ENCODE results near the gene SCAPER.
A peak's percentile ranks its signal among the peaks of the same experiment; 100 is the strongest.

Gene SCAPER, protein sequence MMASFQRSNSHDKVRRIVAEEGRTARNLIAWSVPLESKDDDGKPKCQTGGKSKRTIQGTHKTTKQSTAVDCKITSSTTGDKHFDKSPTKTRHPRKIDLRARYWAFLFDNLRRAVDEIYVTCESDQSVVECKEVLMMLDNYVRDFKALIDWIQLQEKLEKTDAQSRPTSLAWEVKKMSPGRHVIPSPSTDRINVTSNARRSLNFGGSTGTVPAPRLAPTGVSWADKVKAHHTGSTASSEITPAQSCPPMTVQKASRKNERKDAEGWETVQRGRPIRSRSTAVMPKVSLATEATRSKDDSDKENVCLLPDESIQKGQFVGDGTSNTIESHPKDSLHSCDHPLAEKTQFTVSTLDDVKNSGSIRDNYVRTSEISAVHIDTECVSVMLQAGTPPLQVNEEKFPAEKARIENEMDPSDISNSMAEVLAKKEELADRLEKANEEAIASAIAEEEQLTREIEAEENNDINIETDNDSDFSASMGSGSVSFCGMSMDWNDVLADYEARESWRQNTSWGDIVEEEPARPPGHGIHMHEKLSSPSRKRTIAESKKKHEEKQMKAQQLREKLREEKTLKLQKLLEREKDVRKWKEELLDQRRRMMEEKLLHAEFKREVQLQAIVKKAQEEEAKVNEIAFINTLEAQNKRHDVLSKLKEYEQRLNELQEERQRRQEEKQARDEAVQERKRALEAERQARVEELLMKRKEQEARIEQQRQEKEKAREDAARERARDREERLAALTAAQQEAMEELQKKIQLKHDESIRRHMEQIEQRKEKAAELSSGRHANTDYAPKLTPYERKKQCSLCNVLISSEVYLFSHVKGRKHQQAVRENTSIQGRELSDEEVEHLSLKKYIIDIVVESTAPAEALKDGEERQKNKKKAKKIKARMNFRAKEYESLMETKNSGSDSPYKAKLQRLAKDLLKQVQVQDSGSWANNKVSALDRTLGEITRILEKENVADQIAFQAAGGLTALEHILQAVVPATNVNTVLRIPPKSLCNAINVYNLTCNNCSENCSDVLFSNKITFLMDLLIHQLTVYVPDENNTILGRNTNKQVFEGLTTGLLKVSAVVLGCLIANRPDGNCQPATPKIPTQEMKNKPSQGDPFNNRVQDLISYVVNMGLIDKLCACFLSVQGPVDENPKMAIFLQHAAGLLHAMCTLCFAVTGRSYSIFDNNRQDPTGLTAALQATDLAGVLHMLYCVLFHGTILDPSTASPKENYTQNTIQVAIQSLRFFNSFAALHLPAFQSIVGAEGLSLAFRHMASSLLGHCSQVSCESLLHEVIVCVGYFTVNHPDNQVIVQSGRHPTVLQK (N-terminal part only)

GRCh38 chr15:76905013-76905839 is at the start of gene SCAPER:
SCAPER (minus strand) TSS chr15:76905340; CDS start chr15:76883817, 21,523 bp downstream.
- Histone ChIP-seq H3K4me3 (ENCODE audit: low read length in 2 of 2) (peak within 1 kb of the TSS; percentile 84 to 88), H3K4me1 (ENCODE audit: control insufficient read depth in 2 of 2, insufficient read depth in 2 of 2, low read length in 2 of 2) (peaks cover 10 to 17% of the 10 kb centered on the region in 2 donors)

DNA sequence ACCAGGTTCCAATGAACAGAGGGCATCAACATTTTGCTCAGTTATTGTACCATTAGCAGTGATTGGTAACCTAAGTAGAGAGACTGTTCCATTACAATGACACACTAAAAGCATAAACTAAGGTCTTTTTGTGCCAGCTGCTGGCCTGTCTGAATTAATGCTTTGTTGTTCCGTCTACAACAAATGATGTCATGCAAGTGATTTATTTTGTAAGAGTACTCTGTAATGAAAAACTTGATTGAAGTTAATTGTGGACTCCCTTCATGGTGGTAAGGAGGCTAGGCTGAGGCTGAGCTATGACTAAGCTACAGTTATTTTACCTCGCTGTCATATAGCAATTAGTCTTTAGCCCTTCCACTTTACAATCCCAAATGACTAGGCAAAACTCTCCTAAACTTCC is 49.6 kb upstream of the SCAPER start:
- no peaks in the 10 kb centered on the region for H3K9me3 ChIP-seq (ENCODE audit: control insufficient read depth in 2 of 2, low read length in 2 of 2)
- no peaks in the 10 kb centered on the region for H3K27me3 ChIP-seq (ENCODE audit: control insufficient read depth in 2 of 2, insufficient read depth in 2 of 2, low read length in 2 of 2)
- H3K36me3 ChIP-seq (ENCODE audit: control insufficient read depth in 2 of 2, insufficient read depth in 2 of 2, low read length in 2 of 2): peaks cover 3 to 5% of the 10 kb centered on the region in 2 donors
- peaks cover 0 to 4% of the 10 kb centered on the region in 2 donors for H3K4me1 ChIP-seq (ENCODE audit: control insufficient read depth in 2 of 2, insufficient read depth in 2 of 2, low read length in 2 of 2)
- no peak overlapping the region for H3K27ac ChIP-seq (ENCODE audit: low read depth in 2 of 2, low read length in 2 of 2)
- H3K4me3 ChIP-seq (ENCODE audit: low read length in 2 of 2): no peak overlapping the region
- H3K9ac ChIP-seq (ENCODE audit: low read depth in 1 of 2, low read length in 2 of 2): no peak overlapping the region

More at GRCh38 chr15:76905013-76905839, at the start of gene SCAPER:
- Histone ChIP-seq H3K27ac (ENCODE audit: low read depth in 2 of 2, low read length in 2 of 2) (peak within 1 kb of the TSS; percentile 80 to 81), H3K9ac (ENCODE audit: low read depth in 1 of 2, low read length in 2 of 2) (peak within 1 kb of the TSS; percentile 79 to 91), H3K36me3 (ENCODE audit: control insufficient read depth in 2 of 2, insufficient read depth in 2 of 2, low read length in 2 of 2) (no peaks in the 10 kb centered on the region), H3K27me3 (ENCODE audit: control insufficient read depth in 2 of 2, insufficient read depth in 2 of 2, low read length in 2 of 2) (no peaks in the 10 kb centered on the region), H3K9me3 (ENCODE audit: control insufficient read depth in 2 of 2, low read length in 2 of 2) (no peaks in the 10 kb centered on the region)

DNA sequence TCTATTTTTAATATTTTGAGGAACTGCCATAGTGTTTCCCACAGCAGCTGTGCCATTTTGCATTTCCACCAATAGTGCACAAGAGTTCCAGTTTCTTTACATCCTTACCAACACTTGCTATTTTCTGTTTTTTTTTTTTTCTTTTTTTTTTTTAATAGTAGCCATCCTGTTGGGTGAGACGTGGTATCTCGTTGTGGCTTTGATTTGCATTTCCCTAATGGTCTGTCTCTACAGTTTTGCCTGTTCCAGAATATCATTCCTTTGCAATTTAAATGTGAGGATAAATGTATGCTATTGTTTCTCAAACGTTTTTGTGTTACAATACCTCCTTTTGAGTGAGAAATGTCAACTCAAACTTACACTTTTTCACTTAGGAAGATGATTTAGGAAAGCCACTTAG is 48.8 kb upstream of the SCAPER start:
- Histone ChIP-seq H3K27me3 (ENCODE audit: control insufficient read depth in 2 of 2, insufficient read depth in 2 of 2, low read length in 2 of 2) (no peaks in the 10 kb centered on the region), H3K4me3 (ENCODE audit: low read length in 2 of 2) (no peak overlapping the region), H3K27ac (ENCODE audit: low read depth in 2 of 2, low read length in 2 of 2) (no peak overlapping the region), H3K9me3 (ENCODE audit: control insufficient read depth in 2 of 2, low read length in 2 of 2) (no peaks in the 10 kb centered on the region), H3K36me3 (ENCODE audit: control insufficient read depth in 2 of 2, insufficient read depth in 2 of 2, low read length in 2 of 2) (peaks cover 6 to 10% of the 10 kb centered on the region in 2 donors), H3K9ac (ENCODE audit: low read depth in 1 of 2, low read length in 2 of 2) (no peak overlapping the region), H3K4me1 (ENCODE audit: control insufficient read depth in 2 of 2, insufficient read depth in 2 of 2, low read length in 2 of 2) (peaks cover 0 to 4% of the 10 kb centered on the region in 2 donors)

DNA sequence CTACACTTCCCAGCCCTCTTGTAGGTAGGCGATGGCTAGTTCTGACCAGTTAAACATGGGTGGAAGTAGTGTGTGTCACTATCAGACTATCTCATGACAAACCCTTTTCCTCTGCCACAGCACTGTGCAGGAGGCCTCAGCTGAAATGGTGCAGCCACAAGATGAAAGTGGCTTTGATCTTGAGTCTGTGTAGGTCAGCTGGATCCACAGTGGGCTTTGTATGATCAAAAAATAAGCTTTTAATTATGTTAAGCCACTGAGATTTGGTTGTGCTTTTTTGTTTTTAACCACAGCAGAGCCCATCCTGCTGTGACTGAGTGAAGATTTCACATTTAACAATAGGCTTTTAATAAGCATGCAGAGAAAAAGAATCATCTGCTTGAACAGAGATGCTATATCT is 46.1 kb upstream of the SCAPER start:
- Histone ChIP-seq H3K27me3 (ENCODE audit: control insufficient read depth in 2 of 2, insufficient read depth in 2 of 2, low read length in 2 of 2) (no peaks in the 10 kb centered on the region), H3K4me1 (ENCODE audit: control insufficient read depth in 2 of 2, insufficient read depth in 2 of 2, low read length in 2 of 2) (peaks cover 0 to 4% of the 10 kb centered on the region in 2 donors), H3K4me3 (ENCODE audit: low read length in 2 of 2) (no peak overlapping the region), H3K27ac (ENCODE audit: low read depth in 2 of 2, low read length in 2 of 2) (no peak overlapping the region), H3K36me3 (ENCODE audit: control insufficient read depth in 2 of 2, insufficient read depth in 2 of 2, low read length in 2 of 2) (peaks cover 18 to 21% of the 10 kb centered on the region in 2 donors), H3K9ac (ENCODE audit: low read depth in 1 of 2, low read length in 2 of 2) (no peak overlapping the region), H3K9me3 (ENCODE audit: control insufficient read depth in 2 of 2, low read length in 2 of 2) (no peaks in the 10 kb centered on the region)

- no peak overlapping the region for H3K27ac ChIP-seq (ENCODE audit: low read depth in 2 of 2, low read length in 2 of 2)
- H3K4me1 ChIP-seq (ENCODE audit: control insufficient read depth in 2 of 2, insufficient read depth in 2 of 2, low read length in 2 of 2): no peaks in the 10 kb centered on the region
- no peak overlapping the region for H3K9ac ChIP-seq (ENCODE audit: low read depth in 1 of 2, low read length in 2 of 2)
- H3K4me3 ChIP-seq (ENCODE audit: low read length in 2 of 2): no peak overlapping the region
- H3K9me3 ChIP-seq (ENCODE audit: control insufficient read depth in 2 of 2, low read length in 2 of 2): no peaks in the 10 kb centered on the region
- H3K36me3 ChIP-seq (ENCODE audit: control insufficient read depth in 2 of 2, insufficient read depth in 2 of 2, low read length in 2 of 2): peaks cover 20 to 21% of the 10 kb centered on the region in 2 donors
- H3K27me3 ChIP-seq (ENCODE audit: control insufficient read depth in 2 of 2, insufficient read depth in 2 of 2, low read length in 2 of 2): no peaks in the 10 kb centered on the region
Measured at GRCh38 chr15:76947454-76947853, 42.3 kb upstream of the SCAPER start.

- Histone ChIP-seq H3K4me3 (ENCODE audit: low read length in 2 of 2) (no peak overlapping the region), H3K27ac (ENCODE audit: low read depth in 2 of 2, low read length in 2 of 2) (no peak overlapping the region), H3K9ac (ENCODE audit: low read depth in 1 of 2, low read length in 2 of 2) (no peak overlapping the region), H3K27me3 (ENCODE audit: control insufficient read depth in 2 of 2, insufficient read depth in 2 of 2, low read length in 2 of 2) (no peaks in the 10 kb centered on the region), H3K4me1 (ENCODE audit: control insufficient read depth in 2 of 2, insufficient read depth in 2 of 2, low read length in 2 of 2) (no peaks in the 10 kb centered on the region), H3K9me3 (ENCODE audit: control insufficient read depth in 2 of 2, low read length in 2 of 2) (no peaks in the 10 kb centered on the region), H3K36me3 (ENCODE audit: control insufficient read depth in 2 of 2, insufficient read depth in 2 of 2, low read length in 2 of 2) (peaks cover 19 to 23% of the 10 kb centered on the region in 2 donors)
Measured at GRCh38 chr15:76945494-76946093, 40.5 kb upstream of the SCAPER start.

GRCh38 chr15:76942331-76942730 is 37.2 kb upstream of the SCAPER start:
- Histone ChIP-seq H3K9ac (ENCODE audit: low read depth in 1 of 2, low read length in 2 of 2) (no peak overlapping the region), H3K4me3 (ENCODE audit: low read length in 2 of 2) (no peak overlapping the region), H3K27me3 (ENCODE audit: control insufficient read depth in 2 of 2, insufficient read depth in 2 of 2, low read length in 2 of 2) (no peaks in the 10 kb centered on the region), H3K36me3 (ENCODE audit: control insufficient read depth in 2 of 2, insufficient read depth in 2 of 2, low read length in 2 of 2) (peaks cover 4 to 12% of the 10 kb centered on the region in 2 donors), H3K27ac (ENCODE audit: low read depth in 2 of 2, low read length in 2 of 2) (no peak overlapping the region), H3K9me3 (ENCODE audit: control insufficient read depth in 2 of 2, low read length in 2 of 2) (no peaks in the 10 kb centered on the region), H3K4me1 (ENCODE audit: control insufficient read depth in 2 of 2, insufficient read depth in 2 of 2, low read length in 2 of 2) (no peaks in the 10 kb centered on the region)

DNA sequence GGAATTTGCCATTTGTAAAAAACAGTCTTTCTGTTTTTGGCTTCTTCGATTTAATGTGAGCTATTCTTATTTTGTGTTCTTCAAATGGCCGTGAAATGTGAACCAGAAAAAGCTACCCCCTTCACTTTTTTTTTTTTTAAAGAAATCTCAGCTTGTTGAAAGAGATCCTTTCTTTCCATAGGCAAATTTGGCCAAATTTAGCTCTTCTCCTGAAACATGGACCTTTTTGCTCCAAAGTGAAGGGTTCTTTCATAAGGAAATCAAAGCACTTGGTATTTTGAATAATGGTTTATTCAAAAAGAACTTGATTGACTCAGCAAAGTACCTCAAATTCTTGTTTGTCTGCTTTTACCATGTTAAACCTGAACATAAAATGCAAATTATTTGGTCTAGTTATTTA is 36.5 kb upstream of the SCAPER start:
- Histone ChIP-seq H3K4me3 (ENCODE audit: low read length in 2 of 2) (no peak overlapping the region), H3K27ac (ENCODE audit: low read depth in 2 of 2, low read length in 2 of 2) (no peak overlapping the region), H3K4me1 (ENCODE audit: control insufficient read depth in 2 of 2, insufficient read depth in 2 of 2, low read length in 2 of 2) (no peaks in the 10 kb centered on the region), H3K9ac (ENCODE audit: low read depth in 1 of 2, low read length in 2 of 2) (no peak overlapping the region), H3K9me3 (ENCODE audit: control insufficient read depth in 2 of 2, low read length in 2 of 2) (no peaks in the 10 kb centered on the region), H3K27me3 (ENCODE audit: control insufficient read depth in 2 of 2, insufficient read depth in 2 of 2, low read length in 2 of 2) (no peaks in the 10 kb centered on the region), H3K36me3 (ENCODE audit: control insufficient read depth in 2 of 2, insufficient read depth in 2 of 2, low read length in 2 of 2) (peaks cover 3 to 14% of the 10 kb centered on the region in 2 donors)

- Histone ChIP-seq H3K9ac (ENCODE audit: low read depth in 1 of 2, low read length in 2 of 2) (no peak overlapping the region), H3K9me3 (ENCODE audit: control insufficient read depth in 2 of 2, low read length in 2 of 2) (no peaks in the 10 kb centered on the region), H3K4me3 (ENCODE audit: low read length in 2 of 2) (no peak overlapping the region), H3K4me1 (ENCODE audit: control insufficient read depth in 2 of 2, insufficient read depth in 2 of 2, low read length in 2 of 2) (no peaks in the 10 kb centered on the region), H3K27ac (ENCODE audit: low read depth in 2 of 2, low read length in 2 of 2) (no peak overlapping the region), H3K36me3 (ENCODE audit: control insufficient read depth in 2 of 2, insufficient read depth in 2 of 2, low read length in 2 of 2) (peaks cover 13 to 17% of the 10 kb centered on the region in 2 donors), H3K27me3 (ENCODE audit: control insufficient read depth in 2 of 2, insufficient read depth in 2 of 2, low read length in 2 of 2) (no peaks in the 10 kb centered on the region)
Measured at GRCh38 chr15:76939715-76940114, 34.6 kb upstream of the SCAPER start.
